ENCODE results near the gene KIAA2012. TPM values are rescaled to one million over a fixed set of nuclear protein-coding genes. Genes with fewer than 3 reads are reported as not detected.

Gene KIAA2012
- total and polyA plus RNA-seq, 4 donors, result under 0.01 to 0.61 (median 0.42) TPM

DNA sequence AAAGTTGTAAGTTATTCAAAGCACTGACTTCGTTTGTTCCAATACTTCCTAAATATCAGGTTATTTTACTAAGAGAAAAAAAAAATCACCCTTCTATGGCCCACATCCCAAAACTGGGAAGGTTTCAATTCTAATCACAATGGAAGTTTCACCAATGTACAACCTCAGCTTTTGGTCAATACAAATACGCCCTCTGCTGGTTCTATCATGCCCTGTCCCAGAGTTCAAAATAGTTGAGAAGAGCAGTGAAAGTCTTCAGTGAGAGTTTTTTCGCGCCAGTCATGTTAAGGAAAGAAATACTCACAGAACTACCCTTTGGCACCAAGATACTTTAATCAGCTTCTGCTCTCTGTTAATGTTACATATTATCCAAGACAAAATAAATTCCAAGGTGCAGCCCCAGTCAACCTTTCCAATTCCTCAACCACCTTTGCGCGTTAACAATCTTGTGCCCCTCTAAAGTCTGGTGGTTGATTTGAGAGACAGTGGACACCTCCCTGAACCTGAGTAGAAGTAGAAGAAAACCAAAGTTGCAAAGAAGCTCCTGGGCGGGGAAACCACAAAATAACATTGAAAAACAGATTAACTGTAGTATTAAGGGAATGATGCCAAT lies 105.4 kb downstream of the KIAA2012 start:
- H3K36me3 ChIP-seq (ENCODE audit: control insufficient read depth in 4 of 4, insufficient read depth in 3 of 4, low read depth in 1 of 4, low read length in 3 of 4), result no peaks in the 10 kb centered on the region
- TF ChIP-seq, protein P1, sequence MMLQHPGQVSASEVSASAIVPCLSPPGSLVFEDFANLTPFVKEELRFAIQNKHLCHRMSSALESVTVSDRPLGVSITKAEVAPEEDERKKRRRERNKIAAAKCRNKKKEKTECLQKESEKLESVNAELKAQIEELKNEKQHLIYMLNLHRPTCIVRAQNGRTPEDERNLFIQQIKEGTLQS (IDR thresholded peaks at IDR 0.05), result no peak
- TF ChIP-seq NR2F2 (IDR thresholded peaks at IDR 0.05) (no peak), TAF1 (conservative IDR thresholded peaks at IDR 0.05) (no peak), HNF4A (conservative IDR thresholded peaks at IDR 0.05) (no peak), YY1 (IDR thresholded peaks at IDR 0.05) (no peak), FOXA1 (IDR thresholded peaks at IDR 0.05) (no peak), RXRA (IDR thresholded peaks at IDR 0.05) (peak in 1 of 2 donors; percentile 18), FOXA2 (IDR thresholded peaks at IDR 0.05) (no peak), HNF4G (IDR thresholded peaks at IDR 0.05) (no peak), JUND (IDR thresholded peaks at IDR 0.05) (no peak), SP1 (IDR thresholded peaks at IDR 0.05) (no peak), GABPA (IDR thresholded peaks at IDR 0.05 in 1 of 2, conservative IDR thresholded peaks at IDR 0.05 in 1 of 2) (no peak), EGR1 (IDR thresholded peaks at IDR 0.05; ENCODE audit: low read depth in 2 of 2) (no peak), RAD21 (IDR thresholded peaks at IDR 0.05) (peak; percentile 97)
- TF ChIP-seq, protein P2, sequence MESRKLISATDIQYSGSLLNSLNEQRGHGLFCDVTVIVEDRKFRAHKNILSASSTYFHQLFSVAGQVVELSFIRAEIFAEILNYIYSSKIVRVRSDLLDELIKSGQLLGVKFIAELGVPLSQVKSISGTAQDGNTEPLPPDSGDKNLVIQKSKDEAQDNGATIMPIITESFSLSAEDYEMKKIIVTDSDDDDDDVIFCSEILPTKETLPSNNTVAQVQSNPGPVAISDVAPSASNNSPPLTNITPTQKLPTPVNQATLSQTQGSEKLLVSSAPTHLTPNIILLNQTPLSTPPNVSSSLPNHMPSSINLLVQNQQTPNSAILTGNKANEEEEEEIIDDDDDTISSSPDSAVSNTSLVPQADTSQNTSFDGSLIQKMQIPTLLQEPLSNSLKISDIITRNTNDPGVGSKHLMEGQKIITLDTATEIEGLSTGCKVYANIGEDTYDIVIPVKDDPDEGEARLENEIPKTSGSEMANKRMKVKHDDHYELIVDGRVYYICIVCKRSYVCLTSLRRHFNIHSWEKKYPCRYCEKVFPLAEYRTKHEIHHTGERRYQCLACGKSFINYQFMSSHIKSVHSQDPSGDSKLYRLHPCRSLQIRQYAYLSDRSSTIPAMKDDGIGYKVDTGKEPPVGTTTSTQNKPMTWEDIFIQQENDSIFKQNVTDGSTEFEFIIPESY (IDR thresholded peaks at IDR 0.05), result no peak
- TF ChIP-seq, protein P3, sequence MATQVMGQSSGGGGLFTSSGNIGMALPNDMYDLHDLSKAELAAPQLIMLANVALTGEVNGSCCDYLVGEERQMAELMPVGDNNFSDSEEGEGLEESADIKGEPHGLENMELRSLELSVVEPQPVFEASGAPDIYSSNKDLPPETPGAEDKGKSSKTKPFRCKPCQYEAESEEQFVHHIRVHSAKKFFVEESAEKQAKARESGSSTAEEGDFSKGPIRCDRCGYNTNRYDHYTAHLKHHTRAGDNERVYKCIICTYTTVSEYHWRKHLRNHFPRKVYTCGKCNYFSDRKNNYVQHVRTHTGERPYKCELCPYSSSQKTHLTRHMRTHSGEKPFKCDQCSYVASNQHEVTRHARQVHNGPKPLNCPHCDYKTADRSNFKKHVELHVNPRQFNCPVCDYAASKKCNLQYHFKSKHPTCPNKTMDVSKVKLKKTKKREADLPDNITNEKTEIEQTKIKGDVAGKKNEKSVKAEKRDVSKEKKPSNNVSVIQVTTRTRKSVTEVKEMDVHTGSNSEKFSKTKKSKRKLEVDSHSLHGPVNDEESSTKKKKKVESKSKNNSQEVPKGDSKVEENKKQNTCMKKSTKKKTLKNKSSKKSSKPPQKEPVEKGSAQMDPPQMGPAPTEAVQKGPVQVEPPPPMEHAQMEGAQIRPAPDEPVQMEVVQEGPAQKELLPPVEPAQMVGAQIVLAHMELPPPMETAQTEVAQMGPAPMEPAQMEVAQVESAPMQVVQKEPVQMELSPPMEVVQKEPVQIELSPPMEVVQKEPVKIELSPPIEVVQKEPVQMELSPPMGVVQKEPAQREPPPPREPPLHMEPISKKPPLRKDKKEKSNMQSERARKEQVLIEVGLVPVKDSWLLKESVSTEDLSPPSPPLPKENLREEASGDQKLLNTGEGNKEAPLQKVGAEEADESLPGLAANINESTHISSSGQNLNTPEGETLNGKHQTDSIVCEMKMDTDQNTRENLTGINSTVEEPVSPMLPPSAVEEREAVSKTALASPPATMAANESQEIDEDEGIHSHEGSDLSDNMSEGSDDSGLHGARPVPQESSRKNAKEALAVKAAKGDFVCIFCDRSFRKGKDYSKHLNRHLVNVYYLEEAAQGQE (IDR thresholded peaks at IDR 0.05), result no peak
- TF ChIP-seq, protein P4, sequence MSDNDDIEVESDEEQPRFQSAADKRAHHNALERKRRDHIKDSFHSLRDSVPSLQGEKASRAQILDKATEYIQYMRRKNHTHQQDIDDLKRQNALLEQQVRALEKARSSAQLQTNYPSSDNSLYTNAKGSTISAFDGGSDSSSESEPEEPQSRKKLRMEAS (IDR thresholded peaks at IDR 0.05), result no peak
- TF ChIP-seq, protein P5, sequence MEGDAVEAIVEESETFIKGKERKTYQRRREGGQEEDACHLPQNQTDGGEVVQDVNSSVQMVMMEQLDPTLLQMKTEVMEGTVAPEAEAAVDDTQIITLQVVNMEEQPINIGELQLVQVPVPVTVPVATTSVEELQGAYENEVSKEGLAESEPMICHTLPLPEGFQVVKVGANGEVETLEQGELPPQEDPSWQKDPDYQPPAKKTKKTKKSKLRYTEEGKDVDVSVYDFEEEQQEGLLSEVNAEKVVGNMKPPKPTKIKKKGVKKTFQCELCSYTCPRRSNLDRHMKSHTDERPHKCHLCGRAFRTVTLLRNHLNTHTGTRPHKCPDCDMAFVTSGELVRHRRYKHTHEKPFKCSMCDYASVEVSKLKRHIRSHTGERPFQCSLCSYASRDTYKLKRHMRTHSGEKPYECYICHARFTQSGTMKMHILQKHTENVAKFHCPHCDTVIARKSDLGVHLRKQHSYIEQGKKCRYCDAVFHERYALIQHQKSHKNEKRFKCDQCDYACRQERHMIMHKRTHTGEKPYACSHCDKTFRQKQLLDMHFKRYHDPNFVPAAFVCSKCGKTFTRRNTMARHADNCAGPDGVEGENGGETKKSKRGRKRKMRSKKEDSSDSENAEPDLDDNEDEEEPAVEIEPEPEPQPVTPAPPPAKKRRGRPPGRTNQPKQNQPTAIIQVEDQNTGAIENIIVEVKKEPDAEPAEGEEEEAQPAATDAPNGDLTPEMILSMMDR (IDR thresholded peaks at IDR 0.05; ENCODE audit: low read depth, low read length, missing input control), result peak; percentile 89
- no peak overlapping the region for H3K4me3 ChIP-seq (ENCODE audit: low read depth in 1 of 3, low read length in 3 of 3)
- DNase-seq (ENCODE audit: low spot score), result peak; percentile 49
- H3K27me3 ChIP-seq (ENCODE audit: control insufficient read depth in 4 of 4, insufficient read depth in 4 of 4, low read length in 3 of 4), result no peaks in the 10 kb centered on the region
- H3K4me1 ChIP-seq (ENCODE audit: control insufficient read depth in 4 of 4, insufficient read depth in 4 of 4, low read length in 3 of 4), result no peaks in the 10 kb centered on the region
- WGBS, result 44% methylated on average over 7 of the region's 7 CpGs
- no peaks in the 10 kb centered on the region for H3K9me3 ChIP-seq (ENCODE audit: control insufficient read depth in 4 of 4, low read length in 3 of 4)
- H3K9ac ChIP-seq (ENCODE audit: low read depth in 1 of 2, low read length in 2 of 2), result no peak overlapping the region
- H3K27ac ChIP-seq (ENCODE audit: low read depth in 1 of 2, low read length in 2 of 2), result no peak overlapping the region
